A549 (cell line): ENCODE results near the gene CDH2. TPM values are rescaled to one million over a fixed set of nuclear protein-coding genes. Genes with fewer than 3 reads are reported as not detected.

Source experiments
- ATAC-seq, 2 experiments: fragments of 200-7000 bp in 1 of 2; fragments of >200 bp in 1 of 2; cut with Nextera tagmentation in 1 of 2; cut with Tn5 transposase in 1 of 2; 3 replicates each; pipeline versions ENCODE4 v1.8.0 to v1.9.1; 2018 to 2020; ENCODE audit warnings: mild to moderate bottlenecking in 1 of 2, moderate library complexity in 1 of 2
- CTCF ChIA-PET: fragments of 300-600 bp; sonication (Branson Sonifier 250); formaldehyde crosslinking; extraction: SDS; loops from one replicate; lab custom pipeline; 2021; ENCODE audit warnings: antibody characterized with exemption, inconsistent platforms; lab: Yijun Ruan, JAX
- POLR2A ChIA-PET: fragments of 350-600 bp; formaldehyde crosslinking; extraction: SDS; loops from one replicate; lab custom pipeline; 2021; ENCODE audit warnings: antibody characterized with exemption, inconsistent platforms; lab: Yijun Ruan, JAX
- DNase-seq, 2 experiments: peaks; one replicate each; pipeline versions ENCODE4 v3.0.0 to v3.0.0-alpha.2; 2011 to 2016; ENCODE audit warnings: low read depth in 1 of 2, low spot score in 1 of 2
- FAIRE-seq: peaks from 2 replicates; lab custom pipeline; 2011; peaks lifted over from hg19 to GRCh38; lab: Jason Lieb, UNC
- H3K27ac ChIP-seq, 2 experiments: fragments of >200 bp; sonication (Bioruptor Twin); formaldehyde crosslinking; 3 replicates each; pipeline ENCODE4 v1.5.1; 2016 to 2017
- H3K4me1 ChIP-seq: fragments of >200 bp; sonication (Bioruptor Twin); formaldehyde crosslinking; 3 replicates; pipeline ENCODE4 v1.6.1; 2016
- H3K4me2 ChIP-seq: fragments of >200 bp; sonication (Bioruptor Twin); formaldehyde crosslinking; 3 replicates; pipeline ENCODE4 v1.6.1; 2016
- H3K4me3 ChIP-seq: fragments of >200 bp; sonication (Bioruptor Twin); formaldehyde crosslinking; 3 replicates; pipeline ENCODE4 v1.5.1; 2016
- H3K9me3 ChIP-seq: fragments of >200 bp; sonication (Bioruptor Twin); formaldehyde crosslinking; 3 replicates; pipeline ENCODE4 v1.6.1; 2016
- BHLHE40 ChIP-seq: IDR thresholded peaks from 2 replicates; pipeline ENCODE4 v1.6.1; 2012; ENCODE audit warnings: low read depth, low read length, inconsistent platforms
- CBX2 ChIP-seq: fragments of 200-600 bp; sonication (generic); IDR thresholded peaks from 2 replicates; pipeline ENCODE4 v1.6.1; 2016; ENCODE audit warnings: low read depth, mild to moderate bottlenecking, borderline replicate concordance
- CEBPB ChIP-seq, 2 experiments: fragments of >200 bp in 1 of 2; sonication (Bioruptor Twin) in 1 of 2; formaldehyde crosslinking in 1 of 2; IDR thresholded peaks; 2 replicates each; pipeline ENCODE4 v1.6.1; 2012 to 2016
- EHF ChIP-seq: fragments of 250-450 bp; sonication (Bioruptor Pico); IDR thresholded peaks from 2 replicates; pipeline ENCODE4 v1.5.0; 2020; ENCODE audit warnings: mild to moderate bottlenecking
- EHMT2 ChIP-seq: fragments of 200-600 bp; sonication (generic); IDR thresholded peaks from 2 replicates; pipeline ENCODE4 v1.6.1; 2016; ENCODE audit warnings: antibody characterized with exemption, low read depth, mild to moderate bottlenecking, moderate library complexity
- EP300 ChIP-seq, 2 experiments: fragments of >200 bp; sonication (Bioruptor Twin); formaldehyde crosslinking; IDR thresholded peaks; 2 replicates in 1 of 2; 3 replicates in 1 of 2; pipeline ENCODE4 v1.6.1; 2016 to 2017
- FOSB ChIP-seq: fragments of 250-450 bp; sonication (Bioruptor Pico); IDR thresholded peaks from 2 replicates; pipeline ENCODE4 v1.5.0; 2020; ENCODE audit warnings: mild to moderate bottlenecking, moderate library complexity
- GATA3 ChIP-seq: IDR thresholded peaks from 2 replicates; pipeline ENCODE4 v1.6.1; 2012; ENCODE audit warnings: borderline replicate concordance
- HES2 ChIP-seq: fragments of >200 bp; sonication (Bioruptor Twin); formaldehyde crosslinking; IDR thresholded peaks from 2 replicates; pipeline ENCODE4 v1.6.1; 2016
- HMGXB4 ChIP-seq: fragments of 250-450 bp; sonication (Bioruptor Pico); IDR thresholded peaks from 2 replicates; pipeline ENCODE4 v1.5.0; 2021; ENCODE audit warnings: mild to moderate bottlenecking, moderate library complexity, borderline replicate concordance
- HOXA7 ChIP-seq: fragments of 250-450 bp; sonication (Bioruptor Pico); IDR thresholded peaks from 2 replicates; pipeline ENCODE4 v1.5.0; 2020; ENCODE audit warnings: mild to moderate bottlenecking, moderate library complexity
- JUNB ChIP-seq: fragments of >200 bp; sonication (Bioruptor Twin); formaldehyde crosslinking; IDR thresholded peaks from 2 replicates; pipeline ENCODE4 v1.6.1; 2016
- KDM5A ChIP-seq: fragments of 200-600 bp; sonication (generic); IDR thresholded peaks from 2 replicates; pipeline ENCODE4 v1.6.1; 2016; ENCODE audit warnings: antibody characterized with exemption, mild to moderate bottlenecking
- MAFK ChIP-seq: fragments of 450-650 bp; IDR thresholded peaks from 2 replicates; pipeline ENCODE4 v1.6.1; 2014; ENCODE audit not compliant: partially characterized antibody
- NFE2L2 ChIP-seq: fragments of 150-350 bp; conservative IDR thresholded peaks from 2 replicates; pipeline ENCODE4 v1.6.1; 2014; ENCODE audit warnings: low read length
- NPAS2 ChIP-seq: fragments of 250-450 bp; sonication (Bioruptor Pico); IDR thresholded peaks from 2 replicates; pipeline ENCODE4 v1.8.0; 2022; ENCODE audit warnings: mild to moderate bottlenecking, moderate library complexity, borderline replicate concordance
- PBX3 ChIP-seq: IDR thresholded peaks from 2 replicates; pipeline ENCODE4 v1.6.1; 2012
- POLR2AphosphoS2 ChIP-seq: conservative IDR thresholded peaks from 2 replicates; pipeline ENCODE4 v1.6.1; 2012; ENCODE audit warnings: low read length, improper control_type of control experiment, inconsistent platforms
- RAD21 ChIP-seq, 2 experiments: fragments of >200 bp in 1 of 2; sonication (Bioruptor Twin) in 1 of 2; formaldehyde crosslinking in 1 of 2; IDR thresholded peaks in 1 of 2; conservative IDR thresholded peaks in 1 of 2; 2 replicates in 1 of 2; 3 replicates in 1 of 2; pipeline ENCODE4 v1.6.1; 2012 to 2018; ENCODE audit warnings: inconsistent platforms in 1 of 2
- RCOR1 ChIP-seq: fragments of 150-350 bp; IDR thresholded peaks from 2 replicates; pipeline ENCODE4 v1.6.1; 2014; ENCODE audit warnings: antibody characterized with exemption, low read length, low read depth
- SMC3 ChIP-seq: fragments of >200 bp; sonication (Bioruptor Twin); formaldehyde crosslinking; IDR thresholded peaks from 3 replicates; pipeline ENCODE4 v1.6.1; 2018; ENCODE audit warnings: inconsistent platforms
- USF2 ChIP-seq: fragments of 450-650 bp; IDR thresholded peaks from 2 replicates; pipeline ENCODE4 v1.6.1; 2014; ENCODE audit warnings: antibody characterized with exemption
- ZNF302 ChIP-seq: fragments of 250-450 bp; sonication (Bioruptor Pico); IDR thresholded peaks from 2 replicates; pipeline ENCODE4 v1.9.0; 2021; ENCODE audit warnings: inconsistent platforms, mild to moderate bottlenecking, moderate library complexity
- ZSCAN20 ChIP-seq: fragments of 250-450 bp; sonication (Bioruptor Pico); IDR thresholded peaks from 2 replicates; pipeline ENCODE4 v1.8.0; 2022; ENCODE audit warnings: mild to moderate bottlenecking, moderate library complexity
- WGBS: methylation state at CpG from one replicate; pipeline ENCODE4 v1.1.6; 2017; ENCODE audit errors: missing lambda C conversion rate; 5-methylcytosine and 5-hydroxymethylcytosine counted together
- polyA plus RNA-seq, 4 experiments: library from polyadenylated mRNA; depleted of rRNA in 3 of 4; stranded (reverse); fragments of >200 nt; fragmentation: RNase III in 1 of 4; extraction: RNeasy Plus Mini Kit Qiagen cat#74134 plus additional on column Dnase treatment in 1 of 4; gene quantifications; 2 replicates in 3 of 4; 3 replicates in 1 of 4; pipeline ENCODE4 v1.2.3, GENCODE V29; 2011 to 2017

CDH2 gene
- polyA plus RNA-seq, 2 of the 4 experiments (the other 2 are of a cell fraction) = 54.0 to 71.9 TPM

GRCh38 chr18:28019425-28020108 lies 157.4 kb downstream of the CDH2 start:
- no peak for FAIRE-seq
- POLR2A ChIA-PET = no interaction called here
- no peaks in the 10 kb centered on the region for H3K9me3 ChIP-seq
- no peak overlapping the region for H3K27ac ChIP-seq
- peak overlapping the region; percentile 35 for H3K4me2 ChIP-seq
- H3K4me3 ChIP-seq = no peak overlapping the region
- 50% methylated on average over 3 of the region's 3 CpGs for WGBS
- TF ChIP-seq KDM5A (no peak), HES2 (peak; percentile 18; the same call in 1 of the 2 replicates), CEBPB (IDR thresholded peaks at IDR 0.05) (peak in 1 of 2 experiments; percentile 60; a peak in 2 of 4 replicates), EP300 (IDR thresholded peaks at IDR 0.05) (peak in 1 of 2 experiments; percentile 23; a peak in 1 of 5 replicates), FOSB (CRISPR knock-in tag) (no peak), JUNB (peak; percentile 35; the same call in 1 of the 2 replicates)
- ATAC-seq = no peak
- H3K4me1 ChIP-seq = peaks cover 30% of the 10 kb centered on the region
- CTCF ChIA-PET = no interaction called here
- no peak for DNase-seq

GRCh38 chr18:28018351-28018750 lies 158.6 kb downstream of the CDH2 start:
- peaks cover 40% of the 10 kb centered on the region for H3K4me1 ChIP-seq
- CTCF ChIA-PET = no interaction called here

GRCh38 chr18:28015671-28016070 lies 161.3 kb downstream of the CDH2 start:
- no peak for TF ChIP-seq EP300 (IDR thresholded peaks at IDR 0.05)
- TF ChIP-seq FOSB (CRISPR knock-in tag) = no peak
- TF ChIP-seq HES2 = no peak
- TF ChIP-seq EHF (CRISPR knock-in tag) = no peak
- TF ChIP-seq CBX2 = no peak
- TF ChIP-seq EHMT2 = no peak
- no peak for TF ChIP-seq HOXA7 (CRISPR knock-in tag)
- no peak for TF ChIP-seq PBX3
- TF ChIP-seq BHLHE40 = no peak
- TF ChIP-seq, all 56 proteins: peak for 0
- peaks cover 66% of the 10 kb centered on the region for H3K4me1 ChIP-seq
- no peak for DNase-seq
- H3K4me2 ChIP-seq = no peak overlapping the region
- ChIA-PET POLR2A (no interaction called here), CTCF (no interaction called here)
- no peaks in the 10 kb centered on the region for H3K9me3 ChIP-seq
- no peak for ATAC-seq
- no peak overlapping the region for H3K4me3 ChIP-seq
- H3K27ac ChIP-seq = no peak overlapping the region
- 69% methylated on average over 3 of the region's 3 CpGs for WGBS
- FAIRE-seq = no peak

More at GRCh38 chr18:28018351-28018750, 158.6 kb downstream of the CDH2 start:
- TF ChIP-seq RCOR1 (no peak), NFE2L2 (no peak), GATA3 (no peak)
- no peak for ATAC-seq
- POLR2A ChIA-PET = no interaction called here
- Histone ChIP-seq H3K4me2 (no peak overlapping the region), H3K9me3 (no peaks in the 10 kb centered on the region), H3K27ac (no peak overlapping the region), H3K4me3 (no peak overlapping the region)
- no peak for FAIRE-seq
- no peak for DNase-seq

- FAIRE-seq (no peak), DNase-seq (peak in 1 of 2 experiments; percentile 15), ATAC-seq (no peak)
- 8% methylated on average over 1 of the region's 1 CpG for WGBS
- Histone ChIP-seq H3K9me3 (no peaks in the 10 kb centered on the region), H3K27ac (no peak overlapping the region), H3K4me1 (peaks cover 52% of the 10 kb centered on the region), H3K4me2 (0 out of 3 replicates have a peak overlapping the region, but pooled peaks have one; percentile 4), H3K4me3 (no peak overlapping the region)
- ChIA-PET CTCF (interaction anchor here (1.1 kb wide), 1 partner anchor 12 kb away, joined by 3 read pairs; no protein-coding TSS in a partner anchor), POLR2A (interaction anchor here (1.3 kb wide), 1 partner anchor 165 kb away, joined by 3 read pairs; no protein-coding TSS in a partner anchor)
- TF ChIP-seq ZSCAN20 (no peak), POLR2AphosphoS2 (no peak), MAFK (no peak), GATA3 (no peak), HES2 (no peak), HMGXB4 (CRISPR knock-in tag) (no peak), NPAS2 (CRISPR knock-in tag) (no peak), USF2 (no peak), RAD21 (conservative IDR thresholded peaks at IDR 0.05 in 1 of 2, IDR thresholded peaks at IDR 0.05 in 1 of 2) (peak; percentile 49 to 59), EHF (CRISPR knock-in tag) (no peak), SMC3 (peak; percentile 64), ZNF302 (CRISPR knock-in tag) (no peak)
Measured at GRCh38 chr18:28013066-28013465, 163.9 kb downstream of the CDH2 start.
